ENCODE results near the gene SLX4.

DNA sequence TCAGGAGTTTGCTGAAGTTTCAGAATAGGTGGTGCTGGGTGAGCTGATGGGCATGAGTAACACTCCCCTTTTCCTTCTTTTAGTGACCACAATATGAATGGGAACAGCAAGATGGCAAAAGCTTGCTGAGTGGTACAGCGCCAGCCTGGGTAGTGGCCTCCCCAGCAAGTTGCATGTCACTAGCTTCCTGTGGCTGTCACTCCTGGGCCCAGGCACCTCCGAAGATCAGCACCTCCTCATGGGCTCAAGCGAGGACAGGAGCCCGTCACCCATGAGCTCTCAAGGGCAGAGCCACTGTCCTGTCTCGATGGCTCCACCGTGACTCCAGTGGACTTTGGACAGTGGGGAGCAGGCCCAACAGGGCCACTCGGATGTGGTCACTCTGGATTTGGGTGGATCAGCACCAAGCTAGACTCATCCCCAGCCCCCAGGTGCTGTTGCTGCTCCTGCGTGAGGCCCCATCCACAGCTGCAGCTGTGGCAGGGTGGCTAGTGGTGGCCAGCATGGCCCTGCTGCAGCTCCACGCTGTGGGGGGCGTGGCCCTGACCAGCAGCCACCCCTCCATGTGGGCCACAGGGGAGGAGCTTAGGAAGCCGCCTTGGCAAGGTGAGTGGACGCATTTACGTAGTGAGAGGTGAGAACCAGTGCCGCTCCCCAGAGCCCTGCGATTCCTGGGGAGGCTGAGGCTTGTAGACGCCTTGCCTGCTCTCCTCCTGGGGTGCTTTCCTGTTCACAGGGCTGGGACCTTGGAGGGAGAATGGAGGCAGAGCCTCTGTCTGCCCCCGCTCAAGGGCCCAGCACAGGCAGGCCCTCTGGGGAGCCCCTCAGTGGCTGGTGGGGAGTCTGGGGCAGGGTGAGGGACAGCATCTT lies 29.5 kb upstream of the SLX4 start:
- no peak for TF ChIP-seq POLR2A (IDR thresholded peaks at IDR 0.05; ENCODE audit: low read depth, low read length)
- TF ChIP-seq, protein P1, sequence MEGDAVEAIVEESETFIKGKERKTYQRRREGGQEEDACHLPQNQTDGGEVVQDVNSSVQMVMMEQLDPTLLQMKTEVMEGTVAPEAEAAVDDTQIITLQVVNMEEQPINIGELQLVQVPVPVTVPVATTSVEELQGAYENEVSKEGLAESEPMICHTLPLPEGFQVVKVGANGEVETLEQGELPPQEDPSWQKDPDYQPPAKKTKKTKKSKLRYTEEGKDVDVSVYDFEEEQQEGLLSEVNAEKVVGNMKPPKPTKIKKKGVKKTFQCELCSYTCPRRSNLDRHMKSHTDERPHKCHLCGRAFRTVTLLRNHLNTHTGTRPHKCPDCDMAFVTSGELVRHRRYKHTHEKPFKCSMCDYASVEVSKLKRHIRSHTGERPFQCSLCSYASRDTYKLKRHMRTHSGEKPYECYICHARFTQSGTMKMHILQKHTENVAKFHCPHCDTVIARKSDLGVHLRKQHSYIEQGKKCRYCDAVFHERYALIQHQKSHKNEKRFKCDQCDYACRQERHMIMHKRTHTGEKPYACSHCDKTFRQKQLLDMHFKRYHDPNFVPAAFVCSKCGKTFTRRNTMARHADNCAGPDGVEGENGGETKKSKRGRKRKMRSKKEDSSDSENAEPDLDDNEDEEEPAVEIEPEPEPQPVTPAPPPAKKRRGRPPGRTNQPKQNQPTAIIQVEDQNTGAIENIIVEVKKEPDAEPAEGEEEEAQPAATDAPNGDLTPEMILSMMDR (IDR thresholded peaks at IDR 0.05; ENCODE audit: extremely low read depth in 1 of 2, insufficient read depth in 1 of 2, low read depth in 1 of 2, low read length in 2 of 2), result no peak
- no peak for TF ChIP-seq MAX (IDR thresholded peaks at IDR 0.05; ENCODE audit: insufficient read depth, insufficient read length)
- TF ChIP-seq JUN (IDR thresholded peaks at IDR 0.05; ENCODE audit: borderline replicate concordance, insufficient read depth, insufficient read length, low read depth), result no peak
- no peak for TF ChIP-seq POLR2AphosphoS5 (IDR thresholded peaks at IDR 0.05; ENCODE audit: insufficient read depth, low read depth, low read length)
- no peak for TF ChIP-seq EZH2 (IDR thresholded peaks at IDR 0.05; ENCODE audit: borderline replicate concordance, low read depth, low read length, severe bottlenecking)
- TF ChIP-seq FOS (IDR thresholded peaks at IDR 0.05; ENCODE audit: borderline replicate concordance, insufficient read depth, low read length), result no peak
